H9 (cell line): ENCODE results near the gene C1orf198. TPM values are rescaled to one million over a fixed set of nuclear protein-coding genes. Genes with fewer than 3 reads are reported as not detected.

Experiments
- DNase-seq: peaks from one replicate; pipeline ENCODE4 v3.0.0-alpha.2; 2017
- H2AFZ ChIP-seq: one replicate; pipeline ENCODE4 v1.6.1; 2013; ENCODE audit warnings: mild to moderate bottlenecking, low read length, control low read depth, moderate library complexity
- H2AK5ac ChIP-seq: 2 replicates; pipeline ENCODE4 v1.6.1; 2013; ENCODE audit warnings: low read length, control low read depth, mixed read lengths; ENCODE audit not compliant: insufficient read length
- H2BK120ac ChIP-seq: one replicate; pipeline ENCODE4 v1.6.1; 2013; ENCODE audit warnings: low read depth, mild to moderate bottlenecking, low read length, control low read depth, inconsistent platforms; ENCODE audit not compliant: poor library complexity, severe bottlenecking
- H2BK12ac ChIP-seq: 2 replicates; pipeline ENCODE4 v1.6.1; 2013; ENCODE audit warnings: low read length, control low read depth, mixed read lengths, low read depth; ENCODE audit not compliant: insufficient read length
- H2BK15ac ChIP-seq: 2 replicates; pipeline ENCODE4 v1.6.1; 2013; ENCODE audit warnings: low read depth, low read length, control low read depth
- H2BK20ac ChIP-seq: one replicate; pipeline ENCODE4 v1.6.1; 2013; ENCODE audit warnings: low read depth, mild to moderate bottlenecking, low read length, control low read depth, inconsistent platforms; ENCODE audit not compliant: poor library complexity, severe bottlenecking
- H2BK5ac ChIP-seq: 2 replicates; pipeline ENCODE4 v1.6.1; 2013; ENCODE audit warnings: low read length, control low read depth, mixed read lengths; ENCODE audit not compliant: insufficient read length
- H3K14ac ChIP-seq: 2 replicates; pipeline ENCODE4 v1.6.1; 2013; ENCODE audit warnings: low read length, control low read depth; ENCODE audit not compliant: insufficient read depth
- H3K18ac ChIP-seq: 2 replicates; pipeline ENCODE4 v1.6.1; 2013; ENCODE audit warnings: low read depth, mild to moderate bottlenecking, mixed read lengths, low read length, control low read depth; ENCODE audit not compliant: insufficient read length
- H3K23ac ChIP-seq: 2 replicates; pipeline ENCODE4 v1.6.1; 2013; ENCODE audit warnings: low read length, control low read depth, mixed read lengths, low read depth; ENCODE audit not compliant: insufficient read length
- H3K23me2 ChIP-seq: 2 replicates; pipeline ENCODE4 v1.6.1; 2013; ENCODE audit warnings: low read depth, mild to moderate bottlenecking, mixed read lengths, low read length, control low read depth; ENCODE audit not compliant: insufficient read length, poor library complexity, severe bottlenecking
- H3K27ac ChIP-seq: 2 replicates; pipeline ENCODE4 v1.5.1; 2013; ENCODE audit warnings: low read length, control low read depth, mixed read lengths, low read depth; ENCODE audit not compliant: insufficient read length
- H3K27me3 ChIP-seq: 2 replicates; pipeline ENCODE4 v1.6.1; 2013; ENCODE audit warnings: low read length, control low read depth, inconsistent platforms; ENCODE audit not compliant: insufficient read depth
- H3K4ac ChIP-seq: 2 replicates; pipeline ENCODE4 v1.6.1; 2013; ENCODE audit warnings: low read depth, mild to moderate bottlenecking, control low read depth, inconsistent platforms, low read length, moderate library complexity
- H3K4me1 ChIP-seq: 2 replicates; pipeline ENCODE4 v1.6.1; 2013; ENCODE audit warnings: low read length, control low read depth, inconsistent platforms; ENCODE audit not compliant: insufficient read depth
- H3K4me2 ChIP-seq: 2 replicates; pipeline ENCODE4 v1.6.1; 2013; ENCODE audit warnings: low read length, control low read depth, mixed read lengths; ENCODE audit not compliant: insufficient read length, insufficient read depth
- H3K56ac ChIP-seq: 2 replicates; pipeline ENCODE4 v1.6.1; 2013; ENCODE audit warnings: low read depth, mild to moderate bottlenecking, mixed read lengths, low read length, control low read depth; ENCODE audit not compliant: insufficient read length
- H3K79me1 ChIP-seq: 2 replicates; pipeline ENCODE4 v1.6.1; 2013; ENCODE audit warnings: low read depth, mild to moderate bottlenecking, moderate library complexity, low read length, control low read depth, inconsistent platforms; ENCODE audit not compliant: insufficient read depth, poor library complexity, severe bottlenecking
- H3K79me2 ChIP-seq: 2 replicates; pipeline ENCODE4 v1.6.1; 2013; ENCODE audit warnings: low read length, control low read depth, inconsistent platforms; ENCODE audit not compliant: insufficient read depth
- H3K9ac ChIP-seq: 2 replicates; pipeline ENCODE4 v1.6.1; 2013; ENCODE audit warnings: low read length, control low read depth, mixed read lengths; ENCODE audit not compliant: insufficient read length; ENCODE audit errors: extremely low read depth
- H3K9me3 ChIP-seq: one replicate; pipeline ENCODE4 v1.6.1; 2013; ENCODE audit warnings: low read depth, low read length, inconsistent platforms; ENCODE audit not compliant: control insufficient read depth
- H3T11ph ChIP-seq: one replicate; pipeline ENCODE4 v1.6.1; 2013; ENCODE audit warnings: mild to moderate bottlenecking, low read length, control low read depth, inconsistent platforms
- H4K20me1 ChIP-seq: one replicate; pipeline ENCODE4 v1.6.1; 2013; ENCODE audit not compliant: control insufficient read depth, insufficient read length, insufficient read depth
- H4K5ac ChIP-seq: 2 replicates; pipeline ENCODE4 v1.6.1; 2013; ENCODE audit warnings: low read depth, mild to moderate bottlenecking, mixed read lengths, low read length, control low read depth; ENCODE audit not compliant: insufficient read length
- H4K8ac ChIP-seq: replicated peaks from 2 replicates; pipeline ENCODE4 v1.6.1; 2013; ENCODE audit warnings: low read length, control low read depth, mixed read lengths, low read depth; ENCODE audit not compliant: insufficient read length
- H4K91ac ChIP-seq: 2 replicates; pipeline ENCODE4 v1.6.1; 2013; ENCODE audit warnings: low read depth, mild to moderate bottlenecking, moderate library complexity, mixed read lengths, low read length, control low read depth; ENCODE audit not compliant: insufficient read length
- H3K27ac Mint-ChIP-seq, 3 experiments: 2 replicates in 2 of 3; 3 replicates in 1 of 3; pipeline ENCODE4 v1.8.0; 2020 to 2021; ENCODE audit warnings: mixed read lengths in 3 of 3, mild to moderate bottlenecking in 1 of 3, moderate library complexity in 1 of 3
- H3K27me3 Mint-ChIP-seq: 2 replicates; pipeline ENCODE4 v1.8.0; 2021; ENCODE audit warnings: low read depth, mild to moderate bottlenecking, moderate library complexity, mixed read lengths
- H3K36me3 Mint-ChIP-seq, 3 experiments: 2 replicates in 2 of 3; 3 replicates in 1 of 3; pipeline ENCODE4 v1.8.0; 2020 to 2021; ENCODE audit warnings: low read depth in 3 of 3, mixed read lengths in 3 of 3; ENCODE audit not compliant: insufficient read depth in 1 of 3
- H3K4me1 Mint-ChIP-seq, 2 experiments: 2 replicates each; pipeline ENCODE4 v1.8.0; 2020; ENCODE audit warnings: mixed read lengths in 2 of 2
- H3K4me3 Mint-ChIP-seq, 2 experiments: 2 replicates in 1 of 2; 3 replicates in 1 of 2; pipeline ENCODE4 v1.8.0; 2020 to 2021; ENCODE audit warnings: mild to moderate bottlenecking in 2 of 2, mixed read lengths in 2 of 2, moderate library complexity in 1 of 2
- H3K9me3 Mint-ChIP-seq, 2 experiments: 2 replicates in 1 of 2; 3 replicates in 1 of 2; pipeline ENCODE4 v1.8.0; 2020; ENCODE audit warnings: mild to moderate bottlenecking in 2 of 2, mixed read lengths in 2 of 2, moderate library complexity in 1 of 2
- CTCF ChIP-seq: fragments of 200-600 bp; sonication (generic); conservative IDR thresholded peaks from 3 replicates; pipeline ENCODE4 v1.8.0; 2021; ENCODE audit warnings: antibody characterized with exemption, mild to moderate bottlenecking
- WGBS: extraction: QIAGEN DNeasy Blood & Tissue Kit; methylation state at CpG from one replicate; pipeline ENCODE4 v1.1.7; 2013; ENCODE audit warnings: missing lambda C conversion rate, low lambda C conversion rate, mixed read lengths; ENCODE audit not compliant: insufficient read length; ENCODE audit errors: extremely low coverage; 5-methylcytosine and 5-hydroxymethylcytosine counted together
- total RNA-seq: library from RNA; stranded (reverse); gene quantifications from 2 replicates; pipeline ENCODE4 v1.2.1, GENCODE V29; 2021

The C1orf198 gene
- total RNA-seq, 1 experiment from 2014 or later, result 28.9 TPM

DNA sequence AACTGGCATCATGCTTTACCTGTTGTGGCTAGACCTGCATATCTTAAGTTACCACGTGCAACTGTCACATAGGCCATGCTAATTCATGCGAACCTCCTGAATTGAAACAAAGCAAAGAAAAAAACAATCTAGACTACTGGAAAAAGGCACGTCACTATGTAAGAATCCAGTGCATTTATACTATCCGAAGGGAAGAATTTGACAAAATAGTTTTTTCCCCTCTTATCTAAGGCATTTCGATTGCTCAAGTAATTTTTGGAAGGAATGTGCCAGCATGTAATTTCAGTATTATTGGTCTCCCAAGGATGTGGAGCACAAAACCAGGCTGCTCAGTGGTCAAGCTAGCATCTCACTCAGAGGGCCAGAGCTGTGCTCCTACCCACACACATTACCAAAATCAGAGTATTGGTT is 31.5 kb upstream of the C1orf198 start:
- H3K27ac Mint-ChIP-seq, result no peak overlapping the region
- no CpG with 5 or more reads among the region's 5 CpGs for WGBS

More for the DNA sequence above, 31.5 kb upstream of the C1orf198 start:
- Histone ChIP-seq H3K9me3 (no peaks in the 10 kb centered on the region), H2BK15ac (no peak overlapping the region), H3K4me1 (no peaks in the 10 kb centered on the region), H2BK20ac (no peak overlapping the region), H3T11ph (no peak overlapping the region), H4K91ac (no peak overlapping the region), H3K4ac (no peak overlapping the region), H3K4me2 (no peak overlapping the region), H4K5ac (no peak overlapping the region), H2AK5ac (no peak overlapping the region), H4K8ac (no peak overlapping the region), H3K79me2 (no peaks in the 10 kb centered on the region), H3K9ac (no peak overlapping the region), H3K14ac (no peak overlapping the region), H2AFZ (no peak overlapping the region), H3K27ac (no peak overlapping the region), H3K79me1 (no peaks in the 10 kb centered on the region), H2BK5ac (no peak overlapping the region), H3K56ac (no peak overlapping the region), H3K18ac (no peak overlapping the region), H2BK12ac (no peak overlapping the region), H3K27me3 (no peaks in the 10 kb centered on the region), H2BK120ac (no peak overlapping the region), H3K23me2 (no peaks in the 10 kb centered on the region), H3K23ac (no peak overlapping the region), H4K20me1 (no peaks in the 10 kb centered on the region)
- Mint-ChIP-seq H3K9me3 (no peaks in the 10 kb centered on the region; a peak in 1 of 5 replicates), H3K27me3 (peaks cover 26% of the 10 kb centered on the region), H3K4me1 (0 out of 4 replicates have a peak, but pooled peaks cover 0 to 1% of the 10 kb centered on the region in 2 experiments), H3K4me3 (no peak overlapping the region), H3K36me3 (no peaks in the 10 kb centered on the region)
- no peak for DNase-seq
- TF ChIP-seq CTCF, result no peak
